Osteoblast (primary cell): ENCODE measurements around the gene ALPL. TPM values are rescaled to one million over a fixed set of nuclear protein-coding genes. Genes with fewer than 3 reads are reported as not detected.

Experiments
- DNase-seq: peaks from one replicate; pipeline ENCODE4 v3.0.0; 2011; ENCODE audit warnings: low spot score, mixed read lengths; ENCODE audit not compliant: insufficient read length; ENCODE audit errors: missing footprints
- H2AFZ ChIP-seq: 2 replicates; pipeline ENCODE4 v1.6.0; 2011; ENCODE audit warnings: mild to moderate bottlenecking, low read length
- H3K27ac ChIP-seq: 2 replicates; pipeline ENCODE4 v1.5.1; 2011; ENCODE audit warnings: mild to moderate bottlenecking, low read depth, low read length, moderate library complexity
- H3K27me3 ChIP-seq: 2 replicates; pipeline ENCODE4 v1.6.0; 2012; ENCODE audit warnings: mild to moderate bottlenecking, control low read depth, inconsistent platforms, low read length, moderate library complexity; ENCODE audit not compliant: insufficient read depth
- H3K36me3 ChIP-seq: 2 replicates; pipeline ENCODE4 v1.5.1; 2011; ENCODE audit warnings: mild to moderate bottlenecking, low read length, control low read depth, moderate library complexity; ENCODE audit not compliant: insufficient read depth
- H3K4me1 ChIP-seq: 2 replicates; pipeline ENCODE4 v1.5.1; 2011; ENCODE audit warnings: mild to moderate bottlenecking, low read length, control low read depth, moderate library complexity; ENCODE audit not compliant: insufficient read depth
- H3K4me2 ChIP-seq: 2 replicates; pipeline ENCODE4 v1.6.0; 2011; ENCODE audit warnings: mild to moderate bottlenecking, low read length; ENCODE audit not compliant: insufficient read depth
- H3K4me3 ChIP-seq: fragments of 200-600 bp; sonication (generic); 3 replicates; pipeline ENCODE4 v1.5.1; 2012; ENCODE audit warnings: mild to moderate bottlenecking, low read length, inconsistent platforms; ENCODE audit not compliant: insufficient read depth
- H3K79me2 ChIP-seq: 2 replicates; pipeline ENCODE4 v1.6.0; 2012; ENCODE audit warnings: mild to moderate bottlenecking, low read length, control low read depth, inconsistent platforms; ENCODE audit not compliant: insufficient read depth
- H3K9me3 ChIP-seq: 2 replicates; pipeline ENCODE4 v1.5.1; 2011; ENCODE audit warnings: low read depth, low read length, control low read depth
- H4K20me1 ChIP-seq: 2 replicates; pipeline ENCODE4 v1.6.0; 2012; ENCODE audit warnings: mild to moderate bottlenecking, low read length, control low read depth; ENCODE audit not compliant: insufficient read depth
- total RNA-seq: library from RNA; depleted of rRNA; stranded (reverse); fragments of >200 nt; gene quantifications from 2 replicates; pipeline ENCODE4 v1.2.3, GENCODE V29; 2012
- TF ChIP-seq, protein P1 (sequence below): IDR thresholded peaks from 2 replicates; pipeline ENCODE4 v1.5.1; 2011; ENCODE audit warnings: mild to moderate bottlenecking, low read depth, low read length, moderate library complexity; ENCODE audit errors: extremely low read depth

Gene ALPL
- total RNA-seq, 1 donor = 8.0 TPM

DNA sequence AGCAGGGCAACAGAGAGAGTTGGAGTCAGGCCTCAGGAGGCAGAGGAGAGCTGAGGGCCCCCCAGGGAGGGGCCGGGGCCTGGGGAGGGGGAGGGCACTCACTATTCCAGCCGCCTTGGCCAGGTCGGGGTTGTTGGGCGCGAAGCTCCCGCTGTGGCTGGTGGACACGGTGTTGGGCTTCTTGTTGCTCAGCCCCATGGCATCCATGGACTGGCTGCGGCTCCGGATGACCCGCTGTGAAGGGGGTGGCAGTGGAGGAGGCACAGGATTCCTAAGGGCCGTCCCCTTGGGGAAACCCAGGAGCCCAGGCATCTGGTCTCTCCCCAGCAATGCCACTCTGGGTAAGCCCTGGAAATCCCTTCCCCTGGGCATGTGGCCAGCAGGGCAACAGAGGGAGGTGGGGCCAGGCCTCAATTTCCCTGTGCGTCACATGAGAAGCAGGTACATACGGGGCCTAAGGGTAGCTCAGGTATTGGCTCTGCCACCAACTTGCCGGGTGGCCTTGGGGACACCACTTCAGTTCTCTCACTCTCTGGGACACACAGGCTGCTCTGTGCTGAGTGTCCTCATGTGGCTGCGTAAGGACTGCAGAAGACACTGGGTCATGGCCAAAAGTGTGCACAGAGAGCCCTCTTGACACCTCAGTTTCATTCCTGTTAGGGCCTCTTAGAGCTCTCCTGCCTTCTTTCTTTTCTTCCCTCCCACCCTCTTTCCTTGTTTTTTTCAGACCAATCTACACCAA is 96.9 kb downstream of the ALPL start:
- Histone ChIP-seq H3K9me3 (no peaks in the 10 kb centered on the region), H3K4me3 (no peak overlapping the region), H4K20me1 (peaks cover 4% of the 10 kb centered on the region), H3K4me1 (no peaks in the 10 kb centered on the region), H3K27ac (no peak overlapping the region), H3K27me3 (peaks cover 10% of the 10 kb centered on the region), H3K79me2 (no peaks in the 10 kb centered on the region), H2AFZ (no peak overlapping the region), H3K4me2 (no peak overlapping the region), H3K36me3 (no peaks in the 10 kb centered on the region)
- TF ChIP-seq, protein P1, sequence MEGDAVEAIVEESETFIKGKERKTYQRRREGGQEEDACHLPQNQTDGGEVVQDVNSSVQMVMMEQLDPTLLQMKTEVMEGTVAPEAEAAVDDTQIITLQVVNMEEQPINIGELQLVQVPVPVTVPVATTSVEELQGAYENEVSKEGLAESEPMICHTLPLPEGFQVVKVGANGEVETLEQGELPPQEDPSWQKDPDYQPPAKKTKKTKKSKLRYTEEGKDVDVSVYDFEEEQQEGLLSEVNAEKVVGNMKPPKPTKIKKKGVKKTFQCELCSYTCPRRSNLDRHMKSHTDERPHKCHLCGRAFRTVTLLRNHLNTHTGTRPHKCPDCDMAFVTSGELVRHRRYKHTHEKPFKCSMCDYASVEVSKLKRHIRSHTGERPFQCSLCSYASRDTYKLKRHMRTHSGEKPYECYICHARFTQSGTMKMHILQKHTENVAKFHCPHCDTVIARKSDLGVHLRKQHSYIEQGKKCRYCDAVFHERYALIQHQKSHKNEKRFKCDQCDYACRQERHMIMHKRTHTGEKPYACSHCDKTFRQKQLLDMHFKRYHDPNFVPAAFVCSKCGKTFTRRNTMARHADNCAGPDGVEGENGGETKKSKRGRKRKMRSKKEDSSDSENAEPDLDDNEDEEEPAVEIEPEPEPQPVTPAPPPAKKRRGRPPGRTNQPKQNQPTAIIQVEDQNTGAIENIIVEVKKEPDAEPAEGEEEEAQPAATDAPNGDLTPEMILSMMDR = no peak
- DNase-seq = no peak

GRCh38 chr1:21607549-21608529 is 98.6 kb downstream of the ALPL start:
- no peaks in the 10 kb centered on the region for H3K9me3 ChIP-seq
- TF ChIP-seq, protein P1 = no peak
- peaks cover 16% of the 10 kb centered on the region for H3K27me3 ChIP-seq
- no peak overlapping the region for H3K27ac ChIP-seq
- peak; percentile 97 for DNase-seq
- no peaks in the 10 kb centered on the region for H3K79me2 ChIP-seq
- no peak overlapping the region for H3K4me3 ChIP-seq
- H3K36me3 ChIP-seq = no peaks in the 10 kb centered on the region
- H4K20me1 ChIP-seq = peaks cover 4% of the 10 kb centered on the region
- H3K4me1 ChIP-seq = no peaks in the 10 kb centered on the region
- no peak overlapping the region for H3K4me2 ChIP-seq
- no peak overlapping the region for H2AFZ ChIP-seq

GRCh38 chr1:21608798-21609197 is 99.6 kb downstream of the ALPL start:
- Histone ChIP-seq H3K79me2 (no peaks in the 10 kb centered on the region), H3K4me3 (no peak overlapping the region), H3K36me3 (no peaks in the 10 kb centered on the region), H4K20me1 (peaks cover 4% of the 10 kb centered on the region), H3K27ac (no peak overlapping the region), H2AFZ (no peak overlapping the region), H3K27me3 (peaks cover 20% of the 10 kb centered on the region), H3K4me1 (no peaks in the 10 kb centered on the region), H3K4me2 (no peak overlapping the region), H3K9me3 (no peaks in the 10 kb centered on the region)
- DNase-seq = no peak
- TF ChIP-seq, protein P1 = no peak

DNA sequence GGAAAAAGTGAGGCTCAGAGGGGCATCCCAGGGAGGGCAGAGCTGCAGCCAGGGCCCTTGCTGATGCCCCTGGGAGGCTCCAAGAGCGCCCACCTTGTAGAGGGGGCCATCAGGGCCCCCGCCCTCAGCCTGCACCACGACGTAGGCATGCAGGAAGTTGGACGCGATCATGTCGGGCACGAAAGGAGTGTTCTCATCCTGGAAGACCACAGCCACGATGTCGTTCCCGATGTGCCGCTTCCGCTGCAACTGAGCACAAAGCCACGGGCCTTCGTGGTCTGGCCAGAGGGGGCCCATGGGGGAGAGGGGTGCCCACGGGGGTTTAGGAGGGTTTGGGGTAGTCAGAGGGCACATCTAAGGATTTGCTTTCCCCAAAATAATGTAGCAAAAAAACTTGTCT is 100.8 kb downstream of the ALPL start:
- DNase-seq = no peak
- H3K36me3 ChIP-seq = no peaks in the 10 kb centered on the region
- H3K9me3 ChIP-seq = no peaks in the 10 kb centered on the region
- peaks cover 30% of the 10 kb centered on the region for H3K27me3 ChIP-seq
- peaks cover 4% of the 10 kb centered on the region for H4K20me1 ChIP-seq
- H3K4me3 ChIP-seq = no peak overlapping the region
- H3K79me2 ChIP-seq = no peaks in the 10 kb centered on the region
- H3K4me2 ChIP-seq = no peak overlapping the region
- no peaks in the 10 kb centered on the region for H3K4me1 ChIP-seq
- H3K27ac ChIP-seq = no peak overlapping the region
- no peak overlapping the region for H2AFZ ChIP-seq
- TF ChIP-seq, protein P1 = no peak
